Testis (tissue), 3 donors: Measurements from ENCODE around the gene ERI3. TPM values are rescaled to one million over a fixed set of nuclear protein-coding genes. Genes with fewer than 3 reads are reported as not detected.

Source experiments
- DNase-seq: peaks from one replicate; pipeline ENCODE4 v3.0.0-alpha.2; 2019
- H3K27ac ChIP-seq, 2 donors: fragments of 200-600 bp; sonication (generic); one replicate each; pipeline ENCODE4 v1.5.1; 2019
- H3K27me3 ChIP-seq: fragments of 200-600 bp; sonication (generic); one replicate; pipeline ENCODE4 v1.5.1; 2019
- H3K36me3 ChIP-seq: fragments of 200-600 bp; sonication (generic); one replicate; pipeline ENCODE4 v1.5.1; 2017; ENCODE audit warnings: low read depth; ENCODE audit errors: missing control alignments
- H3K4me1 ChIP-seq: fragments of 200-600 bp; sonication (generic); one replicate; pipeline ENCODE4 v1.5.1; 2019
- H3K4me3 ChIP-seq, 2 donors: fragments of 200-600 bp; sonication (generic); one replicate each; pipeline ENCODE4 v1.5.1; 2017 to 2019
- H3K9me3 ChIP-seq: fragments of 200-600 bp; sonication (generic); one replicate; pipeline ENCODE4 v1.5.1; 2017
- CTCF ChIP-seq, 3 experiments: fragments of 450-650 bp in 2 of 3; fragments of 200-600 bp in 1 of 3; sonication (generic) in 1 of 3; IDR thresholded peaks; one replicate each; pipeline ENCODE4 v1.5.1; 2016 to 2019; ENCODE audit warnings: antibody characterized with exemption in 3 of 3, mild to moderate bottlenecking in 2 of 3, moderate library complexity in 1 of 3
- POLR2A ChIP-seq: fragments of 450-650 bp; IDR thresholded peaks from one replicate; pipeline ENCODE4 v1.6.1; 2017; ENCODE audit warnings: antibody characterized with exemption, mild to moderate bottlenecking, moderate library complexity
- WGBS, 2 donors: methylation state at CpG; one replicate each; pipeline ENCODE4 v1.1.5; 2018; 5-methylcytosine and 5-hydroxymethylcytosine counted together
- intact Hi-C: fragments of 100-400 bp; cut with DNase I; formaldehyde crosslinking; loops from one replicate; pipeline ENCODE4 v1.15.1; 2023; ENCODE audit warnings: low total_unique reads
- polyA plus RNA-seq: library from polyadenylated mRNA; stranded (reverse); fragments of 350-450 nt; fragmentation: Illumina TruSeq; extraction: RNeasy Lipid Tissue Mini Kit (QIAGEN cat#74804); gene quantifications from one replicate; pipeline ENCODE4 v1.2.3, GENCODE V29; 2014; ENCODE audit warnings: low read depth, low replicate concordance; ENCODE audit not compliant: insufficient read depth
- total RNA-seq, 2 donors: library from RNA; depleted of rRNA; stranded (reverse); fragments of >200 nt; gene quantifications; one replicate each; pipeline ENCODE4 v1.2.3, GENCODE V29; 2016

The ERI3 gene
- total and polyA plus RNA-seq, 3 donors from 2014 or later: 104 to 140 (median 109) TPM

GRCh38 chr1:44310006-44310405 is 45.1 kb downstream of the ERI3 start:
- TF ChIP-seq CTCF (IDR thresholded peaks at IDR 0.05) (no peak), POLR2A (no peak)
- Histone ChIP-seq H3K4me1 (no peaks in the 10 kb centered on the region), H3K27me3 (no peaks in the 10 kb centered on the region), H3K36me3 (no peaks in the 10 kb centered on the region), H3K9me3 (no peaks in the 10 kb centered on the region), H3K4me3 (no peak overlapping the region), H3K27ac (no peak overlapping the region)
- WGBS, 2 donors: 92 to 94% methylated on average over 3 of the region's 3 CpGs
- DNase-seq: no peak
- intact Hi-C loops: no loop called here

- Histone ChIP-seq H3K9me3 (no peaks in the 10 kb centered on the region), H3K4me3 (no peak overlapping the region), H3K27ac (no peak overlapping the region), H3K4me1 (no peaks in the 10 kb centered on the region), H3K27me3 (no peaks in the 10 kb centered on the region), H3K36me3 (no peaks in the 10 kb centered on the region)
- TF ChIP-seq POLR2A: no peak
- no peak for TF ChIP-seq CTCF (IDR thresholded peaks at IDR 0.05)
- no peak for DNase-seq
- WGBS, 2 donors: 79 to 84% methylated on average over 12 of the region's 12 CpGs
- intact Hi-C loops: no loop called here
These were observed 49.1 kb downstream of the ERI3 start for GRCh38 chr1:44305962-44306422.

GRCh38 chr1:44303532-44303931 is 51.5 kb downstream of the ERI3 start:
- WGBS, 2 donors: 84 to 94% methylated on average over 1 of the region's 1 CpG
- no peak for DNase-seq
- H3K27ac ChIP-seq: no peak overlapping the region
- TF ChIP-seq CTCF (IDR thresholded peaks at IDR 0.05) (no peak), POLR2A (no peak)
- no peak overlapping the region for H3K4me3 ChIP-seq
- H3K9me3 ChIP-seq: no peaks in the 10 kb centered on the region
- H3K27me3 ChIP-seq: no peaks in the 10 kb centered on the region
- H3K36me3 ChIP-seq: no peaks in the 10 kb centered on the region
- intact Hi-C loops: no loop called here
- no peaks in the 10 kb centered on the region for H3K4me1 ChIP-seq

- TF ChIP-seq CTCF (IDR thresholded peaks at IDR 0.05) (no peak), POLR2A (no peak)
- no peak overlapping the region for H3K27ac ChIP-seq
- no peaks in the 10 kb centered on the region for H3K4me1 ChIP-seq
- H3K27me3 ChIP-seq: no peaks in the 10 kb centered on the region
- 89 to 93% methylated on average over 6 of the region's 6 CpGs for WGBS, 2 donors
- H3K4me3 ChIP-seq: no peak overlapping the region
- H3K9me3 ChIP-seq: no peaks in the 10 kb centered on the region
- no peak for DNase-seq
- no peaks in the 10 kb centered on the region for H3K36me3 ChIP-seq
- intact Hi-C loops: no loop called here
These were observed 52.5 kb downstream of the ERI3 start for GRCh38 chr1:44302541-44302940.

- intact Hi-C loops: no loop called here
- no peaks in the 10 kb centered on the region for H3K9me3 ChIP-seq
- no peaks in the 10 kb centered on the region for H3K36me3 ChIP-seq
- no peak for TF ChIP-seq CTCF (IDR thresholded peaks at IDR 0.05)
- no peak for TF ChIP-seq POLR2A
- 93 to 94% methylated on average over 5 of the region's 5 CpGs for WGBS, 2 donors
- H3K27ac ChIP-seq: no peak overlapping the region
- H3K4me3 ChIP-seq: no peak overlapping the region
- no peaks in the 10 kb centered on the region for H3K4me1 ChIP-seq
- H3K27me3 ChIP-seq: no peaks in the 10 kb centered on the region
- DNase-seq: no peak
These were observed 53.6 kb downstream of the ERI3 start for GRCh38 chr1:44301442-44301841.
